Measurements from ENCODE around the gene CCDC107. TPM values are rescaled to one million over a fixed set of nuclear protein-coding genes. Genes with fewer than 3 reads are reported as not detected.

The CCDC107 gene
- total RNA-seq, 1 donor from 2014 or later, result 13.5 TPM

GRCh38 chr9:35650341-35651158 is 7.5 kb upstream of the CCDC107 start, which contains the start of gene SIT1:
Gene SIT1 (minus strand): TSS chr9:35650931. CDS start chr9:35650853, 78 bp downstream.
- H3K27me3 Mint-ChIP-seq (ENCODE audit: unreplicated experiment), result peaks cover 7% of the 10 kb centered on the region
- no peak for TF ChIP-seq CTCF (IDR thresholded peaks at IDR 0.05; ENCODE audit: unreplicated experiment)
- peaks cover 14% of the 10 kb centered on the region for H3K36me3 Mint-ChIP-seq (ENCODE audit: low read depth, unreplicated experiment)
- H3K27ac Mint-ChIP-seq (ENCODE audit: unreplicated experiment), result no peak within 1 kb of the TSS
- DNase-seq (ENCODE audit: low spot score), result no peak
- H3K4me3 Mint-ChIP-seq (ENCODE audit: unreplicated experiment), result no peak within 1 kb of the TSS
- peaks cover 23% of the 10 kb centered on the region for H3K4me1 Mint-ChIP-seq (ENCODE audit: unreplicated experiment)
- H3K9me3 Mint-ChIP-seq (ENCODE audit: unreplicated experiment), result no peaks in the 10 kb centered on the region

- peaks cover 2% of the 10 kb centered on the region for H3K9me3 Mint-ChIP-seq (ENCODE audit: unreplicated experiment)
- no peak overlapping the region for H3K27ac Mint-ChIP-seq (ENCODE audit: unreplicated experiment)
- no peak for TF ChIP-seq CTCF (IDR thresholded peaks at IDR 0.05; ENCODE audit: unreplicated experiment)
- H3K27me3 Mint-ChIP-seq (ENCODE audit: unreplicated experiment), result peaks cover 10% of the 10 kb centered on the region
- no peak overlapping the region for H3K4me3 Mint-ChIP-seq (ENCODE audit: unreplicated experiment)
- peaks cover 24% of the 10 kb centered on the region for H3K4me1 Mint-ChIP-seq (ENCODE audit: unreplicated experiment)
- H3K36me3 Mint-ChIP-seq (ENCODE audit: low read depth, unreplicated experiment), result peaks cover 12% of the 10 kb centered on the region
- DNase-seq (ENCODE audit: low spot score), result no peak
Measured at GRCh38 chr9:35651956-35652828, 5.9 kb upstream of the CCDC107 start.

DNA sequence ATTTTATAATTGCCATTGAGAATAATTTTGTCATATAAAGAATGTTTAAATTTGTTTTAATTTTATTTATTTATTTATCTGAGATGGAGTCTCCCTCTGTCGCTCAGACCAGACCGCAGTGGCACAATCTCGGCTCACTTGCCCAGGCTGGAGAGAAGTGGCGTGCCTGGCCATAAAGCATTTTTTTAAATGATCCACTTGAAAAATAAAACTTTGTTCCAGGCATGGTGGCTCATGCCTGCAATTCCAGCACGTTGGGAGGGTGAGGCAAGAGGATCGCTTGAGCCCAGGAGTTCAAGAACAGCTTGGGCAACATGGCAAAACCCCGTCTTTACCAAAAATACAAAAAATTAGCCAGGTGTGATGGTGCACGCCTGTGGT is 5.3 kb upstream of the CCDC107 start:
- peaks cover 10% of the 10 kb centered on the region for H3K36me3 Mint-ChIP-seq (ENCODE audit: low read depth, unreplicated experiment)
- H3K4me1 Mint-ChIP-seq (ENCODE audit: unreplicated experiment), result peaks cover 24% of the 10 kb centered on the region
- H3K27ac Mint-ChIP-seq (ENCODE audit: unreplicated experiment), result no peak overlapping the region
- peaks cover 4% of the 10 kb centered on the region for H3K9me3 Mint-ChIP-seq (ENCODE audit: unreplicated experiment)
- H3K27me3 Mint-ChIP-seq (ENCODE audit: unreplicated experiment), result peaks cover 14% of the 10 kb centered on the region
- TF ChIP-seq CTCF (IDR thresholded peaks at IDR 0.05; ENCODE audit: unreplicated experiment), result no peak
- H3K4me3 Mint-ChIP-seq (ENCODE audit: unreplicated experiment), result no peak overlapping the region
- DNase-seq (ENCODE audit: low spot score), result no peak

- DNase-seq (ENCODE audit: low spot score), result no peak
- peaks cover 20% of the 10 kb centered on the region for H3K4me1 Mint-ChIP-seq (ENCODE audit: unreplicated experiment)
- no peak for TF ChIP-seq CTCF (IDR thresholded peaks at IDR 0.05; ENCODE audit: unreplicated experiment)
- no peak overlapping the region for H3K4me3 Mint-ChIP-seq (ENCODE audit: unreplicated experiment)
- H3K27ac Mint-ChIP-seq (ENCODE audit: unreplicated experiment), result no peak overlapping the region
- H3K36me3 Mint-ChIP-seq (ENCODE audit: low read depth, unreplicated experiment), result peaks cover 9% of the 10 kb centered on the region
- peaks cover 15% of the 10 kb centered on the region for H3K27me3 Mint-ChIP-seq (ENCODE audit: unreplicated experiment)
- peaks cover 4% of the 10 kb centered on the region for H3K9me3 Mint-ChIP-seq (ENCODE audit: unreplicated experiment)
Measured at GRCh38 chr9:35653611-35654010, 4.5 kb upstream of the CCDC107 start.

Data from endothelial cell (in vitro differentiated cells).